Occipital lobe (tissue), 2 donors: ENCODE results near the gene EEIG1. TPM values are rescaled to one million over a fixed set of nuclear protein-coding genes. Genes with fewer than 3 reads are reported as not detected.

Experiments
- DNase-seq: peaks from one replicate; lab custom pipeline; 2025; lab: John Stamatoyannopoulos, UW
- total RNA-seq: library from RNA; depleted of rRNA; stranded (reverse); fragments of >200 nt; gene quantifications from one replicate; pipeline ENCODE4 v1.2.3, GENCODE V29; 2014

Gene EEIG1
- total RNA-seq, 1 donor from 2014 or later, result 2.7 TPM

- no peak for DNase-seq
These were observed 38.4 kb downstream of the EEIG1 start for GRCh38 chr9:127942216-127943010.

GRCh38 chr9:127941961-127942215 lies 38.9 kb downstream of the EEIG1 start:
- DNase-seq, result no peak

- no peak for DNase-seq
These were observed 39.5 kb downstream of the EEIG1 start for GRCh38 chr9:127941062-127941960.

GRCh38 chr9:127940593-127940992 lies 40.2 kb downstream of the EEIG1 start:
- DNase-seq, result no peak

GRCh38 chr9:127938298-127938690 lies 42.5 kb downstream of the EEIG1 start:
- no peak for DNase-seq

GRCh38 chr9:127937388-127938297 lies 43.1 kb downstream of the EEIG1 start, which contains the start of gene DPM2:
TSS of gene DPM2 (minus strand) at chr9:127937854. CDS start at chr9:127937820, 34 bp downstream.
- peak; percentile 66 for DNase-seq

GRCh38 chr9:127937056-127937387 lies 43.8 kb downstream of the EEIG1 start:
- no peak for DNase-seq

- DNase-seq, result no peak
These were observed 44.4 kb downstream of the EEIG1 start for GRCh38 chr9:127936347-127936852.

GRCh38 chr9:127935765-127936221 lies 45.0 kb downstream of the EEIG1 start:
- DNase-seq, result no peak

GRCh38 chr9:127934986-127935385 lies 45.8 kb downstream of the EEIG1 start:
- DNase-seq, result no peak

GRCh38 chr9:127934248-127934647 lies 46.5 kb downstream of the EEIG1 start:
- DNase-seq, result no peak

GRCh38 chr9:127931092-127931881 lies 49.5 kb downstream of the EEIG1 start:
- no peak for DNase-seq

Other genes with a start within 250 kb of the EEIG1 start
- 7.0 TPM for gene TOR2A, start 245.7 kb downstream of the EEIG1 start, total RNA-seq
- gene SH2D3C, start 202.3 kb downstream of the EEIG1 start, total RNA-seq, result 5.1 TPM
- gene CDK9, start 195.0 kb downstream of the EEIG1 start, total RNA-seq, result 45.1 TPM
- 18.1 TPM for gene FPGS, start 178.1 kb downstream of the EEIG1 start, total RNA-seq
- gene ENG, start 126.3 kb downstream of the EEIG1 start, total RNA-seq, result 0.16 TPM
- 28.4 TPM for gene AK1, start 103.3 kb downstream of the EEIG1 start, total RNA-seq
- 31.8 TPM for gene ST6GALNAC6, start 81.4 kb downstream of the EEIG1 start, total RNA-seq
- gene ST6GALNAC4, start 63.9 kb downstream of the EEIG1 start, total RNA-seq, result 10.5 TPM
- gene PIP5KL1, start 50.2 kb downstream of the EEIG1 start, total RNA-seq, result 1.4 TPM
- gene DPM2, start 43.1 kb downstream of the EEIG1 start, total RNA-seq, result 11.4 TPM
- gene NAIF1, start 86.3 kb upstream of the EEIG1 start, total RNA-seq, result 6.4 TPM
- 36.0 TPM for gene SLC25A25, start 87.2 kb upstream of the EEIG1 start, total RNA-seq
- gene PTGES2, start 146.7 kb upstream of the EEIG1 start, total RNA-seq, result 39.5 TPM
- not detected for gene LCN2, start 168.5 kb upstream of the EEIG1 start, total RNA-seq
- 32.6 TPM for gene BBLN, start 179.3 kb upstream of the EEIG1 start, total RNA-seq
- gene CIZ1, start 210.6 kb upstream of the EEIG1 start, total RNA-seq, result 11.5 TPM
- gene DNM1, start 222.4 kb upstream of the EEIG1 start, total RNA-seq, result 71.7 TPM